ENCODE results near the gene CHP1. TPM values are rescaled to one million over a fixed set of nuclear protein-coding genes. Genes with fewer than 3 reads are reported as not detected.
"Not testable (repeated sequence)": the region's sequence is repeated elsewhere in the genome, so short reads cannot be mapped to it uniquely, and the experiment has no call there.

CHP1 gene
- total and polyA plus RNA-seq, 10 donors: 12.7 to 127 (median 56.5) TPM

GRCh38 chr15:41301587-41301986 is 70.5 kb downstream of the CHP1 start:
- TF ChIP-seq CTCF (IDR thresholded peaks at IDR 0.05 in 8 of 11, conservative IDR thresholded peaks at IDR 0.05 in 3 of 11) (no peak), POLR2A (IDR thresholded peaks at IDR 0.05) (no peak), POLR2AphosphoS5 (IDR thresholded peaks at IDR 0.05) (no peak)
- H3K4me3 ChIP-seq: no peak overlapping the region
- H3K4me1 ChIP-seq: no peaks in the 10 kb centered on the region
- peaks cover 3 to 54% (median 34%) of the 10 kb centered on the region in 6 donors for H3K36me3 ChIP-seq
- no peaks in the 10 kb centered on the region for H3K27me3 ChIP-seq (replicated peaks in 1 of 7)
- WGBS, 5 donors: 92 to 100% (median 100%) methylated on average over 1 of the region's 1 CpG
- no peaks in the 10 kb centered on the region for H3K9me3 ChIP-seq
- intact Hi-C loops (cut with DNase I; ENCODE audit: low total_unique reads): no loop called here
- no peak overlapping the region for H3K27ac ChIP-seq
- no peak for DNase-seq

GRCh38 chr15:41304149-41304770 is 73.2 kb downstream of the CHP1 start:
- Histone ChIP-seq H3K4me1 (no peaks in the 10 kb centered on the region), H3K27ac (no peak overlapping the region), H3K4me3 (no peak overlapping the region), H3K9me3 (no peaks in the 10 kb centered on the region), H3K27me3 (replicated peaks in 1 of 7) (no peaks in the 10 kb centered on the region), H3K36me3 (peaks cover 0 to 44% (median 10%) of the 10 kb centered on the region in 6 donors)
- TF ChIP-seq POLR2A (IDR thresholded peaks at IDR 0.05) (no peak), CTCF (IDR thresholded peaks at IDR 0.05 in 8 of 11, conservative IDR thresholded peaks at IDR 0.05 in 3 of 11) (no peak), POLR2AphosphoS5 (IDR thresholded peaks at IDR 0.05) (no peak)
- intact Hi-C loops (cut with DNase I; ENCODE audit: low total_unique reads): no loop called here
- 58 to 77% (median 69%) methylated on average over 3 of the region's 3 CpGs for WGBS, 5 donors
- DNase-seq: no peak

GRCh38 chr15:41307679-41308078 is 76.6 kb downstream of the CHP1 start:
- Histone ChIP-seq H3K9me3 (no peaks in the 10 kb centered on the region), H3K36me3 (peaks cover 0 to 56% (median 7%) of the 10 kb centered on the region in 6 donors), H3K4me1 (no peaks in the 10 kb centered on the region), H3K27me3 (replicated peaks in 1 of 7) (no peaks in the 10 kb centered on the region), H3K4me3 (no peak overlapping the region), H3K27ac (no peak overlapping the region)
- WGBS, 5 donors: 92 to 99% (median 94%) methylated on average over 5 of the region's 5 CpGs
- TF ChIP-seq CTCF (IDR thresholded peaks at IDR 0.05 in 8 of 11, conservative IDR thresholded peaks at IDR 0.05 in 3 of 11) (no peak), POLR2AphosphoS5 (IDR thresholded peaks at IDR 0.05) (no peak), POLR2A (IDR thresholded peaks at IDR 0.05) (no peak)
- intact Hi-C loops (cut with DNase I; ENCODE audit: low total_unique reads): no loop called here
- no peak for DNase-seq

- Histone ChIP-seq H3K9me3 (no peaks in the 10 kb centered on the region), H3K27ac (no peak overlapping the region), H3K4me3 (no peak overlapping the region), H3K4me1 (no peaks in the 10 kb centered on the region), H3K36me3 (peaks cover 0 to 72% (median 7%) of the 10 kb centered on the region in 6 donors), H3K27me3 (replicated peaks in 1 of 7) (no peaks in the 10 kb centered on the region)
- no peak for DNase-seq
- TF ChIP-seq POLR2A (IDR thresholded peaks at IDR 0.05): no peak
- TF ChIP-seq CTCF (IDR thresholded peaks at IDR 0.05 in 8 of 11, conservative IDR thresholded peaks at IDR 0.05 in 3 of 11): no peak
- TF ChIP-seq POLR2AphosphoS5 (IDR thresholded peaks at IDR 0.05): no peak
- intact Hi-C loops (cut with DNase I; ENCODE audit: low total_unique reads): no loop called here
- WGBS, 5 donors: 95 to 100% (median 98%) methylated on average over 2 of the region's 2 CpGs
These were observed 78.3 kb downstream of the CHP1 start for GRCh38 chr15:41309226-41309905.

GRCh38 chr15:41320805-41321330 is 89.8 kb downstream of the CHP1 start:
- intact Hi-C loops (cut with DNase I; ENCODE audit: low total_unique reads); H3K4me1 ChIP-seq: not testable (repeated sequence)
- WGBS, 5 donors: 96 to 98% (median 97%) methylated on average over 11 to 38 of the region's 39 CpGs; no CpG with 5 or more reads in 1 of the 5 donors

More at GRCh38 chr15:41320805-41321330, 89.8 kb downstream of the CHP1 start:
- peaks cover 0 to 27% (median 0%) of the 10 kb centered on the region in 6 donors for H3K36me3 ChIP-seq
- not testable (repeated sequence) for H3K4me3 ChIP-seq; DNase-seq; H3K27ac ChIP-seq; H3K9me3 ChIP-seq; H3K27me3 ChIP-seq (replicated peaks in 1 of 7)
